ENCODE measurements around the gene REM1.
"Not testable (repeated sequence)": the region's sequence is repeated elsewhere in the genome, so short reads cannot be mapped to it uniquely, and the experiment has no call there.

REM1 gene

GRCh38 chr20:31474758-31475427 is at the start of gene REM1, which contains the start of gene DEFB124:
REM1 (plus strand) TSS chr20:31475288; CDS start chr20:31476446, 1,158 bp downstream.
DEFB124 (minus strand) TSS chr20:31475127; CDS start chr20:31473013, 2,114 bp downstream.
- in situ Hi-C loops (cut with HindIII; ENCODE audit: low pct_ligation_motif_present, low pct_unique_long_range_greater_than_20kb, low sequenced_read_pairs) = no loop called here

GRCh38 chr20:31425797-31426196 is 49.3 kb upstream of the REM1 start:
- in situ Hi-C loops (cut with HindIII; ENCODE audit: low pct_ligation_motif_present, low pct_unique_long_range_greater_than_20kb, low sequenced_read_pairs) = no loop called here

More at GRCh38 chr20:31474758-31475427, at the start of gene REM1, which contains the start of gene DEFB124:
- DNase-seq = no peak

GRCh38 chr20:31426891-31427551 is 48.1 kb upstream of the REM1 start:
- DNase-seq; in situ Hi-C loops (cut with HindIII; ENCODE audit: low pct_ligation_motif_present, low pct_unique_long_range_greater_than_20kb, low sequenced_read_pairs): not testable (repeated sequence)

More at GRCh38 chr20:31425797-31426196, 49.3 kb upstream of the REM1 start:
- no peak for DNase-seq

DNA sequence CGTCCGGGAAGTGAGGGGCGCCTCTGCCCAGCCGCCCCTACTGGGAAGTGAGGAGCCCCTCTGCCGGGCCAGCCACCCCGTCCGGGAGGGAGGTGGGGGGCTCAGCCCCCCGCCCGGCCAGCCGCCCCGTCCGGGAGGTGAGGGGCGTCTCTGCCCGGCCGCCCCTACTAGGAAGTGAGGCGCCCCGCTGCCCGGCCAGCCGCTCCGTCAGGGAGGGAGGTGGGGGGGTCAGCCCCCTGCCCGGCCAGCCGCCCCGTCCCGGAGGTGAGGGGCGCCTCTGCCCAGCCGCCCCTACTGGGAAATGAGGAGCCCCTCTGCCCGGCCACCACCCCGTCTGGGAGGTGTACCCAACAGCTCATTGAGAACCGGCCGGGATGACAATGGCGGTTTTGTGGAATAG is 47.5 kb upstream of the REM1 start:
- in situ Hi-C loops (cut with HindIII; ENCODE audit: low pct_ligation_motif_present, low pct_unique_long_range_greater_than_20kb, low sequenced_read_pairs); DNase-seq: not testable (repeated sequence)

- DNase-seq = no peak
These were observed 44.4 kb upstream of the REM1 start for GRCh38 chr20:31430568-31431115.

DNA sequence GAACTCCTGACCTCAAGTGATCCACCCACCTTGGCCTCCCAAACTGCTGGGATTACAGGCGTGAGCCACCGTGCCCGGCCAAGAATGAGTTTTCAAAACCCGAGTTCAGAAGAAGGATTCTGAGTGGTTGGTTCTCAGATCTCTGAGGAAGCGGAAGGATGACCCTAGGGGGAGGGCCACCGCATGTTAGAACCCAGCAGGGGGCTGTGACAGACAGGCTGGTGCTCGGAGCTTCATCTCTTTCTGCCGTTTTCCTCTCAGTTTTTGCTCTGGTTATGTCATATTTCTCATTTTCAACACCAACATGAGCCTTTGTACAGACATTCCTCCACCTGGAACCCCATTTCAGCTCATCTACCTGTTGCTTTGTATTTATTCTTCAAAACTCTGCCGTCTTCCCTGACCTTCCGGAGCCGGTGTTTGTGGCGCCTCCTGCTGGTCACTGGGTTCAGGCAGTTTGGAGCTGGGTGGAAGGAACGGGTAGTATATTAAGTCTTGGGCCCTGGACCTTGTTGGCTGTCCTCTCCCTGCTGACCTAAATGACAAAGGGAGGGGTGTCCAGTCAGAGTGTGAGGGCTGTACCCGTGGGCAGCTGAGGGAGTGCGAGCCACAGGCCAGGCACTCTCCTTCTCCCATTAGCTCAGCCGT is 35.0 kb upstream of the REM1 start, which contains the start of gene DEFB123:
DEFB123 (plus strand) TSS at position 621 of the 648 bp plus-strand sequence. CDS start 67 bp downstream, outside the sequence.
- no peak for DNase-seq
- in situ Hi-C loops (cut with HindIII; ENCODE audit: low pct_ligation_motif_present, low pct_unique_long_range_greater_than_20kb, low sequenced_read_pairs) = no loop called here

More at GRCh38 chr20:31430568-31431115, 44.4 kb upstream of the REM1 start:
- in situ Hi-C loops (cut with HindIII; ENCODE audit: low pct_ligation_motif_present, low pct_unique_long_range_greater_than_20kb, low sequenced_read_pairs) = no loop called here

DNA sequence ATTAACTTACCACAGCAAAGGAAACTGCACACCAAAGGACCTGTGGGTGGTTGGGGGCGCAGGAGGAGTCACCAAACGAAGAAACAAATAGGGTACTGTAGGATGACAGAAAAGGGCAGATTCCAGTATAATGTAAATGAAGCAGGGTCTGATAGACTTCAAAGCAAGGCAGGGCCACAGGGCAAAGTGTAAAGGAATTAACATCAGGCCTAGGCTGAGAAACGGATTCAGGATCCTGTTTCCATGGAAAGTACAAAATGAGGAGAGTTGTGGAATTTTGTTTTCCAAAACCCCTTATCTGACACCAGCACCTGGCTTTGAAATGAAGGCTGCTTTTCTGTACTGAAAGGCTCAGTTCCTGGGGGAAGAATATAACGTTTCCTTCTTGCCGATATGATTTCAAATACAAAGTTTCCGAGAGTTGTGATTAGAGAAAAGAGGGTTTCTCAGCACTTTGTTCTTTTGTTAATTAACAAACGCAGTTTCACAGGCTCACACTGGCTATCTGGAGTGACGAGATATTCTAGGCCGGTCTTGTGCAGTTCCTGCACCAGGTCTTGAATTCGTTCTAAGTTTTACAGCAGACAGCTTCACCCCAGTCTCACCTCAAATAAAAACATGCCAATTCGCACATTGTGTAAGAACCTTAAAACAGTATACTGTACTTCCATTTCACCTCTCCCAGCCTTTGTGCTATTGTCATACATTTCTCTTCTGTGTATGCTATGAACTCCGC is 28.8 kb upstream of the REM1 start:
- DNase-seq = no peak
- in situ Hi-C loops (cut with HindIII; ENCODE audit: low pct_ligation_motif_present, low pct_unique_long_range_greater_than_20kb, low sequenced_read_pairs) = no loop called here

GRCh38 chr20:31449511-31450414 is 25.3 kb upstream of the REM1 start:
- in situ Hi-C loops (cut with HindIII; ENCODE audit: low pct_ligation_motif_present, low pct_unique_long_range_greater_than_20kb, low sequenced_read_pairs) = no loop called here
- no peak for DNase-seq

DNA sequence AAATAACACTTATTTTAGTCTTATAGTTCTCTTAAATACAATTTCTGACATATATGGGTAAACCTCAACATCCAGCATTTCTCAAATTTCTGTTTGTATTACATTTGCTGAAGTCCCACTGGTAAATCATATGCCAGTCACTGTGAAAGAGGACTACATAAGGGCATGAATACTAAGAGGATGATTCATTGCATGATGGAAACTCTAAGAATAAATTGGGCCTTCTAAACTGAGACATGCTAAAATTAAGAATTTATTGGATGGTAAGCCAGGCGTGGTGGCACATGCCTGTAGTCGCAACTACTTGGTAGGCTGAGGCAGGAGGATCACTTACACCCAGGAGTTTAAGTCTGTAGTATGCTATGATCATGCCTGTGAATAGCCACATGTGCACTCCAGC is 22.5 kb upstream of the REM1 start:
- DNase-seq = no peak
- in situ Hi-C loops (cut with HindIII; ENCODE audit: low pct_ligation_motif_present, low pct_unique_long_range_greater_than_20kb, low sequenced_read_pairs) = no loop called here

DNA sequence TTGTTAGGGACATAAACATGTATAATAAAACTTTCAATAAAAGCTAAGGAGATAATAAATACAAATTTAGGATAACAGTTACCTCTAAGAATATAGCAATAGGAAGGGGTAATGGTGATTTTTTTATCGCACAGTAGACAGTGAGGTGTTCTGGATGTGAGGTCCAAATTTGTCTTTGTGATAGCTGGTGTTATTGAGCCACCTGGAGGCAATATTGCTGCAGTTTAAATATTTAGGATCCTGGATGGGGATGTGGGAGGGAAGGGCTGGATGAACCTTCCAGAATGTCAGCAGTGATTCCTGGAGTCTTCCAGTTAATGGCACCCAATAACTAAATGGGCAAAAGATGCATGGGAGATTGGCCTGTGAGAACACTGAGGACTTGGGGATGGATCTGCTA is 20.7 kb upstream of the REM1 start:
- in situ Hi-C loops (cut with HindIII; ENCODE audit: low pct_ligation_motif_present, low pct_unique_long_range_greater_than_20kb, low sequenced_read_pairs) = no loop called here
- no peak for DNase-seq

DNA sequence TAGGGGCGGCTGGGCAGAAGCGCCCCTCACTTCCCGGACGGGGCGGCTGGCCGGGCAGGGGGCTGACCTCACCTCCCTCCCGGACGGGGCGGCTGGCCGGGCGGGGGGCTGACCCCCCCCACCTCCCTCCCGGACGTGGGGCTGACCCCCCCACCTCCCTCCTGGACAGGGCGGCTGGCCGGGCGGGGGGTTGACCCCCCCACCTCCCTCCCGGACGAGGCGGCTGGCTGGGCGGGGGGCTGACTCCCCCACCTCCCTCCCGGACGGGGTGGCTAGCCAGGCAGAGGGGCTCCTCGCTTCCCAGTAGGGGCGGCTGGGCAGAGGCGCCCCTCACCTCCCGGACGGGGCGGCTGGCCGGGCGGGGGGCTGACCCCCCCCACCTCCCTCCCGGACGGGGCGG is 4.1 kb upstream of the REM1 start:
- in situ Hi-C loops (cut with HindIII; ENCODE audit: low pct_ligation_motif_present, low pct_unique_long_range_greater_than_20kb, low sequenced_read_pairs); DNase-seq: not testable (repeated sequence)

DNA sequence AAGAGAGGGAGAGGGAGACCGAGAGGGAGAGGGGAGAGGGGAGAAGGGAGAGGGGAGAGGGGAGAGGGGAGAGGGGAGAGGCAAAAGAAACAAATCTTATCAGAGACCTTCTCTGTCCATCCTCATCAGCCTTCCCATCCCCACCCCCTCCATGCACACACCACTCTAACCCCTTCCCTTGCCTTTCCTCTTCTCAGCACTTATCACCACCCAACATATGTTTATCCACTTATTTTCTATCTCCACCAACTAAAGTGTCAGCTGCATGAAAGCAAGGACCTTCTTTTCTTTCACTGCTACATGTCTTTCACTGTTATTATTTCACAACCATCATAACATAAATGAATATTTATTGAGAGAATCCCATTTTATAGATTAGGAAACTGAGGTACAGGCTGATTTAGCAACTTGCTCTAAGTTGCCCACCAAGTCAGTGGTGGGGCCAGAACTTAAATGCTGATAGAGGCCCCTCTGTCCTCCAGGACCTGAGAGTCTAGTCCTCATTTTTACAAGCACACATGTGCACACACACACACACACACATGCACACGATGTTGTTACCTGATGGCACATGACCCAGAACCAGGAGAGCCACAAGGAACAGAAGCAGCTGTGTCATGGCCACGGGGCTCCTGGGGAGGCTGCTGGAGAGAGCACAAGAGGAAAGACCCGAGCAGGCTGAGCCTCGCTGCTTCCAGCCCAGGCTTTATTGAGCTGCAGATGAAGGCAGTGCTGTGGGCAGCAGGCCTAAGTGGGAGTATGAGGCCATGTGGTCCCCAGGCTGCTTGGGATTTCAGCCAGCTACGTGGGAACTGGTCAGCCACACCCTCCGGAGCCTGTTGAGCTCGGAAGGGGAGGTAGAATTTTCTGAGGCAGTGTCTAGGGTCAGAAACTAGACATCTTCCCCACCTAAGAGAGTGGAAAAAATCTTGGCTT is 2.4 kb upstream of the REM1 start:
- in situ Hi-C loops (cut with HindIII; ENCODE audit: low pct_ligation_motif_present, low pct_unique_long_range_greater_than_20kb, low sequenced_read_pairs) = no loop called here
- DNase-seq = no peak

- in situ Hi-C loops (cut with HindIII; ENCODE audit: low pct_ligation_motif_present, low pct_unique_long_range_greater_than_20kb, low sequenced_read_pairs) = no loop called here
- DNase-seq = no peak
These were observed 1.6 kb upstream of the REM1 start for GRCh38 chr20:31473331-31474096.

DNA sequence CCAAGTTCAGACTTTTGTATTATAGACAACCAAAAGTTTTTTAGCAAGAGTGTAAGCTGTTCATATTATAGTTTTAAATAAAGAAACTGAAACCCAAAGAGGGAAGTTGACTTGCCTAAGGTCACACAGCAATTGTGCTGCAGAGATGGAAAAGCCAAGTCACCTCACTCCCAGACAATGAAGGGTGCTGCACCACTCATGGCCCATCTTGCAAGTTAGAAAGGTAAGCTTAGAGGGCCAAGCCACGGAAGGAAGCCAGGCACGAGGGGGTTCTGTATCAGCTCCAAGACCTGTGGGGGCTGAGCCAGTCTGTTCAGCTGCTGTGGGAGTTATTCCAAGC is 1.0 kb upstream of the REM1 start:
- in situ Hi-C loops (cut with HindIII; ENCODE audit: low pct_ligation_motif_present, low pct_unique_long_range_greater_than_20kb, low sequenced_read_pairs) = no loop called here
- no peak for DNase-seq

- DNase-seq = no peak
- in situ Hi-C loops (cut with HindIII; ENCODE audit: low pct_ligation_motif_present, low pct_unique_long_range_greater_than_20kb, low sequenced_read_pairs) = no loop called here
These were observed 595 bp downstream of the REM1 start for GRCh38 chr20:31475472-31476293.
